K562 (cell line): ENCODE data around the gene FOXK2. TPM values are rescaled to one million over a fixed set of nuclear protein-coding genes. Genes with fewer than 3 reads are reported as not detected.
A peak's percentile ranks its signal among the peaks of the same experiment; 100 is the strongest.

Source experiments
- ATAC-seq: fragments of 200-7000 bp; cut with Tn5 transposase; 3 replicates; pipeline ENCODE4 v1.9.1; 2020; ENCODE audit warnings: moderate library complexity
- BruUV-seq: library from RNA; stranded (reverse); fragments of 400-500 nt; replicated peaks from 2 replicates; lab custom pipeline; 2021; lab: Mats Ljungman, UMichigan
- CTCF ChIA-PET: fragments of 300-600 bp; formaldehyde crosslinking; extraction: SDS; loops from one replicate; lab custom pipeline; 2021; ENCODE audit warnings: low intra/inter-chr PET ratio; lab: Yijun Ruan, JAX
- POLR2A ChIA-PET: fragments of 300-600, 350-650 bp; sonication (Branson Sonifier 250); formaldehyde crosslinking; extraction: SDS; loops from one replicate; lab custom pipeline; 2021; ENCODE audit warnings: antibody characterized with exemption, inconsistent platforms; lab: Yijun Ruan, JAX
- DNase-seq, 4 experiments: peaks; one replicate each; pipeline versions ENCODE4 v3.0.0 to v3.0.0-alpha.2; 2011 to 2018; ENCODE audit warnings: low spot score in 3 of 4, mixed read lengths in 3 of 4; ENCODE audit errors: extremely low read depth in 1 of 4
- FAIRE-seq: peaks from 2 replicates; lab custom pipeline; 2011; peaks lifted over from hg19 to GRCh38; lab: Jason Lieb, UNC
- H2AFZ ChIP-seq: 2 replicates; pipeline ENCODE4 v1.6.0; 2011; ENCODE audit warnings: low read depth, low read length, control low read depth, inconsistent platforms
- H3K27ac ChIP-seq: fragments of 200-600 bp; 3 replicates; pipeline ENCODE4 v1.8.0; 2011; ENCODE audit warnings: low read depth, mild to moderate bottlenecking, control low read depth, inconsistent platforms, low read length, moderate library complexity, mixed read lengths; ENCODE audit errors: extremely low read depth
- H3K27me3 ChIP-seq, 2 experiments: fragments of 300-600 bp in 1 of 2; 2 replicates in 1 of 2; 3 replicates in 1 of 2; pipeline versions ENCODE4 v1.6.0 to v1.8.0; 2011; ENCODE audit warnings: inconsistent platforms in 2 of 2, low read length in 2 of 2, mild to moderate bottlenecking in 1 of 2, mixed read lengths in 1 of 2, moderate library complexity in 1 of 2; ENCODE audit not compliant: control insufficient read depth in 2 of 2, insufficient read depth in 2 of 2
- H3K36me3 ChIP-seq: fragments of 300-600 bp; 3 replicates; pipeline ENCODE4 v1.8.0; 2011; ENCODE audit warnings: mild to moderate bottlenecking, low read length, inconsistent platforms; ENCODE audit not compliant: control insufficient read depth, insufficient read depth
- H3K4me1 ChIP-seq, 2 experiments: fragments of 200-600 bp in 1 of 2; replicated peaks in 1 of 2; 2 replicates in 1 of 2; 3 replicates in 1 of 2; pipeline versions ENCODE4 v1.5.1 to v1.8.0; 2011; ENCODE audit warnings: inconsistent platforms in 2 of 2, low read length in 2 of 2, mild to moderate bottlenecking in 1 of 2, mixed read lengths in 1 of 2, moderate library complexity in 1 of 2; ENCODE audit not compliant: control insufficient read depth in 2 of 2, insufficient read depth in 2 of 2
- H3K4me2 ChIP-seq: 2 replicates; pipeline ENCODE4 v1.6.1; 2011; ENCODE audit warnings: low read length, control low read depth, inconsistent platforms, mixed read lengths; ENCODE audit not compliant: insufficient read depth
- H3K4me3 ChIP-seq: fragments of 200-600 bp; sonication (generic), shearing (Covaris generic); 2 replicates; pipeline ENCODE4 v1.5.1; 2016; ENCODE audit warnings: control low read depth, inconsistent platforms
- H3K79me2 ChIP-seq: fragments of 200-600 bp; 3 replicates; pipeline ENCODE4 v1.8.0; 2011; ENCODE audit warnings: low read length, inconsistent platforms; ENCODE audit not compliant: control insufficient read depth, insufficient read depth
- H3K9ac ChIP-seq, 2 experiments: 2 replicates each; pipeline versions ENCODE4 v1.6.0 to v1.6.1; 2011; ENCODE audit warnings: low read depth in 2 of 2, low read length in 2 of 2, control low read depth in 1 of 2, inconsistent platforms in 1 of 2, mild to moderate bottlenecking in 1 of 2, mixed read lengths in 1 of 2; ENCODE audit not compliant: insufficient read depth in 1 of 2
- H3K9me1 ChIP-seq: one replicate; pipeline ENCODE4 v1.6.0; 2011; ENCODE audit warnings: inconsistent platforms, mild to moderate bottlenecking, low read length, moderate library complexity; ENCODE audit not compliant: control insufficient read depth, insufficient read depth
- H3K9me3 ChIP-seq: replicated peaks from 2 replicates; pipeline ENCODE4 v1.5.1; 2011; ENCODE audit warnings: low read depth, low read length, inconsistent platforms; ENCODE audit not compliant: control insufficient read depth, insufficient read depth
- H4K20me1 ChIP-seq: replicated peaks from 2 replicates; pipeline ENCODE4 v1.6.1; 2011; ENCODE audit warnings: low read length, inconsistent platforms, mixed read lengths; ENCODE audit not compliant: control insufficient read depth, insufficient read depth
- BHLHE40 ChIP-seq: IDR thresholded peaks from 2 replicates; pipeline ENCODE4 v1.6.1; 2011; ENCODE audit warnings: low read length, improper control_type of control experiment
- BRCA1 ChIP-seq, 2 experiments: fragments of 450-650 bp in 1 of 2; sonication (generic) in 1 of 2; formaldehyde crosslinking in 1 of 2; IDR thresholded peaks; 2 replicates each; pipeline versions ENCODE4 v1.5.0 to v1.6.1; 2017 to 2020; ENCODE audit warnings: mild to moderate bottlenecking in 1 of 2, missing genetic modification reagents in 1 of 2
- ETV1 ChIP-seq: fragments of 450-650 bp; conservative IDR thresholded peaks from 2 replicates; pipeline ENCODE4 v1.6.1; 2016; ENCODE audit warnings: missing genetic modification characterization, control low read depth, low read depth, missing compliant biosample characterization
- ETV5 ChIP-seq: sonication (generic); formaldehyde crosslinking; IDR thresholded peaks from 2 replicates; pipeline ENCODE4 v1.4.0; 2020; ENCODE audit warnings: low read depth, mild to moderate bottlenecking, missing genetic modification reagents
- GATA2 ChIP-seq: sonication (generic); formaldehyde crosslinking; IDR thresholded peaks from 2 replicates; pipeline ENCODE4 v1.4.0; 2020; ENCODE audit warnings: mild to moderate bottlenecking, missing genetic modification reagents
- HBP1 ChIP-seq: fragments of 450-650 bp; formaldehyde crosslinking; IDR thresholded peaks from 2 replicates; pipeline ENCODE4 v1.4.0; 2022; ENCODE audit warnings: missing genetic modification characterization
- HNRNPUL1 ChIP-seq: fragments of 200-400 bp; formaldehyde crosslinking; IDR thresholded peaks from 2 replicates; pipeline ENCODE4 v1.6.1; 2017; ENCODE audit warnings: low read length
- IRF9 ChIP-seq: fragments of 450-650 bp; IDR thresholded peaks from 2 replicates; pipeline ENCODE4 v1.6.1; 2016; ENCODE audit warnings: missing biosample characterization, missing genetic modification characterization
- JUN ChIP-seq, 2 experiments: sonication (generic) in 1 of 2; formaldehyde crosslinking in 1 of 2; IDR thresholded peaks; 2 replicates each; pipeline versions ENCODE4 v1.6.1 to v1.8.0; 2012 to 2022; ENCODE audit warnings: borderline replicate concordance in 2 of 2, mild to moderate bottlenecking in 2 of 2, improper control_type of control experiment in 1 of 2, low read depth in 1 of 2, low read length in 1 of 2, missing genetic modification reagents in 1 of 2
- JUND ChIP-seq, 2 experiments: IDR thresholded peaks; 2 replicates in 1 of 2; 3 replicates in 1 of 2; pipeline ENCODE4 v1.6.1; 2011; ENCODE audit warnings: borderline replicate concordance in 2 of 2, low read depth in 2 of 2, low read length in 2 of 2, improper control_type of control experiment in 1 of 2, missing biosample characterization in 1 of 2, missing genetic modification characterization in 1 of 2, missing genetic modification reagents in 1 of 2
- MBD2 ChIP-seq: sonication (generic); IDR thresholded peaks from 2 replicates; pipeline ENCODE4 v1.6.1; 2016; ENCODE audit warnings: low read depth, borderline replicate concordance
- NFIC ChIP-seq: fragments of 450-650 bp; IDR thresholded peaks from 2 replicates; pipeline ENCODE4 v1.6.1; 2017; ENCODE audit warnings: mild to moderate bottlenecking, inconsistent platforms
- PRPF4 ChIP-seq: fragments of 200-400 bp; formaldehyde crosslinking; IDR thresholded peaks from one replicate; pipeline ENCODE4 v1.6.1; 2017; ENCODE audit warnings: low read length, low read depth, mild to moderate bottlenecking; ENCODE audit not compliant: insufficient read depth, poor library complexity, severe bottlenecking
- RBM25 ChIP-seq: fragments of 200-400 bp; formaldehyde crosslinking; IDR thresholded peaks from 2 replicates; pipeline ENCODE4 v1.6.1; 2018; ENCODE audit warnings: low read length, low read depth, moderate library complexity; ENCODE audit not compliant: severe bottlenecking
- SAP30 ChIP-seq: fragments of 200-600 bp; sonication (generic); IDR thresholded peaks from 2 replicates; pipeline ENCODE4 v1.6.1; 2012; ENCODE audit warnings: borderline replicate concordance, low read depth, mild to moderate bottlenecking, moderate library complexity, low read length, control low read depth, inconsistent platforms; ENCODE audit not compliant: insufficient read depth, poor library complexity, severe bottlenecking
- VEZF1 ChIP-seq: fragments of 200-800 bp; sonication (Bioruptor generic); IDR thresholded peaks from 2 replicates; pipeline ENCODE4 v1.6.1; 2017; ENCODE audit warnings: missing genetic modification characterization, missing compliant biosample characterization
- WGBS: fragments of 100-300 bp; shearing (Covaris generic); methylation state at CpG from one replicate; pipeline ENCODE4 v1.1.6; 2016; ENCODE audit warnings: low coverage, mixed read lengths; ENCODE audit not compliant: insufficient coverage; ENCODE audit errors: missing lambda C conversion rate; 5-methylcytosine and 5-hydroxymethylcytosine counted together
- in situ Hi-C: fragments of 300-500 bp; cut with MboI; formaldehyde crosslinking; loops from 4 replicates; pipeline ENCODE4 v1.15.0; 2018; ENCODE audit warnings: inconsistent platforms, mixed read lengths
- intact Hi-C: fragments of 100-400 bp; cut with micrococcal nuclease; formaldehyde crosslinking; loops from 2 replicates; pipeline ENCODE4 v1.14.2; 2022
- polyA plus RNA-seq, 8 experiments: library from polyadenylated mRNA; depleted of rRNA in 4 of 8; stranded (reverse) in 5 of 8; unstranded in 3 of 8; fragments of >200 nt; fragmentation: Nextera tagmentation in 2 of 8; fragmentation: Illumina TruSeq in 1 of 8; extraction: Ambion mirVana in 2 of 8; extraction: Trizol in 1 of 8; gene quantifications; 2 replicates each; pipeline versions ENCODE4 v1.2.1 to v1.2.3, GENCODE V29; 2011 to 2014; ENCODE audit warnings: inconsistent platforms in 1 of 8, missing spikeins in 1 of 8
- total RNA-seq, 7 experiments: library from RNA; depleted of rRNA in 6 of 7; stranded (reverse); fragments of >200 nt in 6 of 7; fragmentation: Illumina TruSeq in 2 of 7; extraction: Trizol in 2 of 7; gene quantifications; 2 replicates each; pipeline versions ENCODE4 v1.2.1 to v1.2.3, GENCODE V29; 2011 to 2021; ENCODE audit warnings: low replicate concordance in 1 of 7

The FOXK2 gene
- total and polyA plus RNA-seq, 9 of the 15 experiments (the other 6 are each of a cell fraction or from before 2014, with no cell fraction given), result 3.0 to 86.0 (median 44.1) TPM

GRCh38 chr17:82548681-82549303, 29.3 kb downstream of the FOXK2 start:
- Histone ChIP-seq H2AFZ (no peak overlapping the region), H3K9me1 (peaks cover 4% of the 10 kb centered on the region), H3K9me3 (no peaks in the 10 kb centered on the region), H3K27ac (peak overlapping the region; percentile 39; the same call in 2 of the 3 replicates), H3K9ac (peak overlapping the region in 1 of 2 experiments; percentile 84; a peak in 2 of 4 replicates), H3K27me3 (no peaks in the 10 kb centered on the region), H3K36me3 (peaks cover 43% of the 10 kb centered on the region; the same call in 2 of the 3 replicates), H3K4me1 (peaks cover 13 to 28% of the 10 kb centered on the region in 2 experiments; a peak in 4 of 5 replicates), H3K4me2 (no peak overlapping the region; the same call in 1 of the 2 replicates), H3K4me3 (no peak overlapping the region), H3K79me2 (peaks cover 96% of the 10 kb centered on the region), H4K20me1 (peaks cover 53% of the 10 kb centered on the region)
- BruUV-seq, result no TSS peak
- ChIA-PET CTCF (no interaction called here), POLR2A (interaction anchor here (0.6 to 1.2 kb wide), 3 partner anchors 12 to 106 kb away, joined by 3 to 4 read pairs (median 4); no protein-coding TSS in a partner anchor)
- DNase-seq, result peak in 3 of 4 experiments; percentile 37 to 54 (median 52)
- peak; percentile 34 for ATAC-seq
- intact Hi-C loops (no loop called here), in situ Hi-C loops (no loop called here)
- peak; percentile 26 for FAIRE-seq
- WGBS, result 29% methylated on average over 15 of the region's 15 CpGs
- TF ChIP-seq NFIC, result peak; percentile 61
- TF ChIP-seq MBD2, result 0 out of 2 replicates have a peak, but pooled peaks have one; percentile 22
- no peak for TF ChIP-seq RBM25
- TF ChIP-seq SAP30, result no peak
- TF ChIP-seq HNRNPUL1, result no peak
- TF ChIP-seq ETV1 (tag), result no peak
- TF ChIP-seq VEZF1 (CRISPR knock-in tag), result 0 out of 2 replicates have a peak, but pooled peaks have one; percentile 21
- 0 out of 2 replicates have a peak, but pooled peaks have one; percentile 18 for TF ChIP-seq JUND (IDR thresholded peaks at IDR 0.05; ENCODE audit: borderline replicate concordance, low read depth, low read length)
- TF ChIP-seq JUND (tag; IDR thresholded peaks at IDR 0.05; ENCODE audit: borderline replicate concordance, low read depth, low read length), result no peak
- peak; percentile 16; the same call in 1 of the 2 replicates for TF ChIP-seq JUN (IDR thresholded peaks at IDR 0.05; ENCODE audit: borderline replicate concordance, low read depth, low read length)
- TF ChIP-seq JUN (CRISPR knock-in tag; IDR thresholded peaks at IDR 0.05; ENCODE audit: borderline replicate concordance), result no peak
- no peak for TF ChIP-seq PRPF4
- TF ChIP-seq BHLHE40, result peak; percentile 73
- no peak for TF ChIP-seq GATA2 (CRISPR knock-in tag)
- no peak for TF ChIP-seq ETV5 (CRISPR knock-in tag)
- TF ChIP-seq IRF9 (tag), result no peak
- TF ChIP-seq HBP1, result no peak
- TF ChIP-seq BRCA1 (IDR thresholded peaks at IDR 0.05), result no peak
- TF ChIP-seq BRCA1 (CRISPR knock-in tag; IDR thresholded peaks at IDR 0.05), result no peak
